Fibroblast of the aortic adventitia (primary cell): ENCODE results near the gene CFTR. TPM values are rescaled to one million over a fixed set of nuclear protein-coding genes. Genes with fewer than 3 reads are reported as not detected.
A peak's percentile ranks its signal among the peaks of the same experiment; 100 is the strongest.

ENCODE experiments used
- DNase-seq: peaks from one replicate; pipeline ENCODE4 v3.0.0-alpha.2; 2010; ENCODE audit warnings: low read depth
- H3K4me3 ChIP-seq: 2 replicates; pipeline ENCODE4 v1.5.1; 2011; ENCODE audit warnings: low read depth, mild to moderate bottlenecking, control low read depth, low read length, moderate library complexity
- total RNA-seq: library from RNA; depleted of rRNA; stranded (reverse); fragments of >200 nt; gene quantifications from 2 replicates; pipeline ENCODE4 v1.2.3, GENCODE V29; 2012; ENCODE audit warnings: low replicate concordance
- TF ChIP-seq, protein P1 (sequence below): IDR thresholded peaks from 2 replicates; pipeline ENCODE4 v1.5.1; 2011; ENCODE audit warnings: mild to moderate bottlenecking, low read length, control low read depth, inconsistent platforms; ENCODE audit not compliant: insufficient read depth

Gene CFTR
- total RNA-seq = 0.09 TPM in 1 of 2 replicates, not detected in the other

DNA sequence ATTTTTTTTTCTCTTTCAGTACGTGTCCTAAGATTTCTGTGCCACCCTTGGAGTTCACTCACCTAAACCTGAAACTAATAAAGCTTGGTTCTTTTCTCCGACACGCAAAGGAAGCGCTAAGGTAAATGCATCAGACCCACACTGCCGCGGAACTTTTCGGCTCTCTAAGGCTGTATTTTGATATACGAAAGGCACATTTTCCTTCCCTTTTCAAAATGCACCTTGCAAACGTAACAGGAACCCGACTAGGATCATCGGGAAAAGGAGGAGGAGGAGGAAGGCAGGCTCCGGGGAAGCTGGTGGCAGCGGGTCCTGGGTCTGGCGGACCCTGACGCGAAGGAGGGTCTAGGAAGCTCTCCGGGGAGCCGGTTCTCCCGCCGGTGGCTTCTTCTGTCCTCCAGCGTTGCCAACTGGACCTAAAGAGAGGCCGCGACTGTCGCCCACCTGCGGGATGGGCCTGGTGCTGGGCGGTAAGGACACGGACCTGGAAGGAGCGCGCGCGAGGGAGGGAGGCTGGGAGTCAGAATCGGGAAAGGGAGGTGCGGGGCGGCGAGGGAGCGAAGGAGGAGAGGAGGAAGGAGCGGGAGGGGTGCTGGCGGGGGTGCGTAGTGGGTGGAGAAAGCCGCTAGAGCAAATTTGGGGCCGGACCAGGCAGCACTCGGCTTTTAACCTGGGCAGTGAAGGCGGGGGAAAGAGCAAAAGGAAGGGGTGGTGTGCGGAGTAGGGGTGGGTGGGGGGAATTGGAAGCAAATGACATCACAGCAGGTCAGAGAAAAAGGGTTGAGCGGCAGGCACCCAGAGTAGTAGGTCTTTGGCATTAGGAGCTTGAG, at the start of gene CFTR:
CFTR (plus strand) TSS at position 801 of the 830 bp plus-strand sequence. CDS start 70 bp downstream, outside the sequence.
- no peak for DNase-seq
- TF ChIP-seq, protein P1, sequence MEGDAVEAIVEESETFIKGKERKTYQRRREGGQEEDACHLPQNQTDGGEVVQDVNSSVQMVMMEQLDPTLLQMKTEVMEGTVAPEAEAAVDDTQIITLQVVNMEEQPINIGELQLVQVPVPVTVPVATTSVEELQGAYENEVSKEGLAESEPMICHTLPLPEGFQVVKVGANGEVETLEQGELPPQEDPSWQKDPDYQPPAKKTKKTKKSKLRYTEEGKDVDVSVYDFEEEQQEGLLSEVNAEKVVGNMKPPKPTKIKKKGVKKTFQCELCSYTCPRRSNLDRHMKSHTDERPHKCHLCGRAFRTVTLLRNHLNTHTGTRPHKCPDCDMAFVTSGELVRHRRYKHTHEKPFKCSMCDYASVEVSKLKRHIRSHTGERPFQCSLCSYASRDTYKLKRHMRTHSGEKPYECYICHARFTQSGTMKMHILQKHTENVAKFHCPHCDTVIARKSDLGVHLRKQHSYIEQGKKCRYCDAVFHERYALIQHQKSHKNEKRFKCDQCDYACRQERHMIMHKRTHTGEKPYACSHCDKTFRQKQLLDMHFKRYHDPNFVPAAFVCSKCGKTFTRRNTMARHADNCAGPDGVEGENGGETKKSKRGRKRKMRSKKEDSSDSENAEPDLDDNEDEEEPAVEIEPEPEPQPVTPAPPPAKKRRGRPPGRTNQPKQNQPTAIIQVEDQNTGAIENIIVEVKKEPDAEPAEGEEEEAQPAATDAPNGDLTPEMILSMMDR = no peak
- H3K4me3 ChIP-seq = peak within 1 kb of the TSS; percentile 14

DNA sequence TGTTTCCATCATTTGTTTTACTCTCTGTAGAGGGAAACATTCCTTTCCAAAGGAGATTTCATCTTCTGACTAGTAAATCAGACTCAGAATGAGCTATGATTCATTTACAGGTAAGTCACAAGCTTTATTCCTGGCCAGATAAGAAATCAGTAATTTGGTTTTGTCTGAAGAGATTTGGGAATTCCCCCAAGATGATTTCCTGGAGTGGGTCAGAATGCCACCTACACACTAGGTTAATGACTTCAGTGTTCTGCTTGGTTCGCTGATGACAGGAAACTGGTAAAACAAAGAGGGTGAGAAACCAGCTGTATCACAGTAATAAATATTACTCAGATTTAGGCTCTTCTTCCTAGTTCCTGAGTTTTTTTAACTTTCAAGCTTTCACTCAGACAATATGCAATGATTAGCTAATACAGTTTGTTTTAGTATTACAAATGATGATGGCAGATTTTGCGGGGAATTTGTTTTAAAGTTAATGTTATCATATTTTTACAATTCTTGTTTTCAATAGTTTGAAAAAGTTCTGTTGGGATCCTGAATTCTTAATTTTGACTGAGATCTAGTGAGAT, 44.3 kb upstream of the CFTR start:
- TF ChIP-seq, protein P1 = no peak
- H3K4me3 ChIP-seq = no peak overlapping the region
- no peak for DNase-seq

DNA sequence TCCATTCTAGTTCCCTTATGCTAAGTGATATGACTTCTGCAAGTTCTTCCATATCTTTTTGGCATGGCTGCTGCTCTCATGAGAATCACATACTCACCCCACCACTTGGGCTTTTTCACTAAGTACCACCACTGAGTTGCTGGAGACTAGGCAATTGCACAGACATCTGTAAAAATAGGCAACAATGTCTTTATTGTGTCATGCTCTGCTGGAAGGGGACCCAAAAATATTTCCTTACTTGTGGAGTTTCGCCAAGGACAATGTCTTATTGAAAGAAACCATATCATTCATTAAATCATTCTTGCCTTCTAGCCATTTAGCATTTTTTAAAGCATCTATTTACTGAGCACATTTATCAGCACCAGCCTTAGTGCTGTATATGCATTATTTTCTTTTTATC, 35.2 kb upstream of the CFTR start:
- DNase-seq = no peak
- no peak overlapping the region for H3K4me3 ChIP-seq
- TF ChIP-seq, protein P1 = no peak

DNA sequence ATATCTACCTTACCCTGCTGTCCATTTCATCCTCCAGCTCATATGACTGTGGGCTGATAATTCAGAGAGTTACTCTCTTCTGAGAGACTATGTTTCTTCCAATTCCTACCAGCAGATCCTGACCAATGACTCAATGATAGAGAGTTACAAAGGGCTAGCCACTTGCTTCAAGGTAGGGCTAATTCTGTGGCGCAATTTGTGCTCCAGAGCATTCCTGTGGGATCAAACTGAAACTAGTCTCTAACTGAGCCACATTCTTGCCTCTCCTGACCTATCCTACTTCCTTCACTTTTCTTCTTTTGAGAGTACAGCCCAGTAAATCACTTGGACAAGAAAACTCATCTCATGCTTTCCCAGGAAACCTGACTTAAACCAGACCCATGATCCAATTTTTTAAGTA, 34.6 kb upstream of the CFTR start:
- peak; percentile 1 for DNase-seq
- H3K4me3 ChIP-seq = no peak overlapping the region
- TF ChIP-seq, protein P1 = no peak

DNA sequence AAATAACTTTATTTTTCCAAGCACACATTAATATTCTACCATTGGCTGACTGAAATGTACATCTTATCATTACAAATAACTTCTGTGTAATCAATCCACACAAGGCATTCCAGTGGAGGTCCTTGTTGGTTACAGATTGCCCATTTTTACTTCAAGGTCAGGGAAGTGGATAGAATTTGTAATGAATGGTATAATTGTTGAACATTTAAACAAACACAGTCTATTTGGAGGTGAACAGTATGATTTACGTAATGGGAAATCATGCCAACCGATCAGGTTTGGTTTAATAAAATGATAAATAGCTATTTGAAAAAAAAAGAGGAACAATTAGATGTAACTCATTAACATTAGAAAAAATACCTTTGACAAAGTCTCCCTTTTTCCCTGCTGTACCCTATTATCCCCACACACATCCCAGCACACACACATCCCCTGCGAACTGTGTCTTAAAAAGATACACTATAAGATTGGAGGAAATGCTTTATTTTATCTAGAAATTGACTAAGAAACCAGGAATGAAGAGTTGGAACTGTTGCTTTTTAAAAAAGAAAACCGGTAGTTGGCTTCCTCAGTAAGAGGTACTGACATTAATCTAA, 33.5 kb upstream of the CFTR start:
- DNase-seq = no peak
- TF ChIP-seq, protein P1 = no peak
- no peak overlapping the region for H3K4me3 ChIP-seq

DNA sequence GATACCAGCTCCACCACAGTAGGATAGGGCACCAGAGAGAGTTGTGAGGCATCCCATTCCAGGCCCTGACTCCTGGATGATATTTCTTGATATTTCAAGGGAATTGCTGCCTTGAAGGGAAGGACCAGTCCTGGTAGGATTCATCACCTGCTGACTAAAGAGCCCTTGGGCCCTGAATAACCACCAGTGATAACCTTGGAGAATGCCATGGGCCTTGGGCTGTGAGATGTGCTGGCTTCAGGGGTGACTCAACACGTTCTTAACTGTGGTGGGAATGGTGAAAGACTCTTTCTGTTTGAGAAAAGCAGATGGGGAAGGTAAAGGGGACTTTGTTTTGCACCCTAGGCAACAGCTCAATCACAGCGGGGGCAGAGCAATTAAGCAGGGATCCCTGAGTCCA, 31.2 kb upstream of the CFTR start:
- TF ChIP-seq, protein P1 = no peak
- no peak overlapping the region for H3K4me3 ChIP-seq
- no peak for DNase-seq
